NB4 (cell line): ENCODE data around the gene GABBR2.

Experiments used
- DNase-seq: peaks from one replicate; pipeline ENCODE4 v3.0.0; 2010; ENCODE audit warnings: low read depth
- H3K4me3 ChIP-seq: one replicate; pipeline ENCODE4 v1.5.1; 2011; ENCODE audit warnings: mild to moderate bottlenecking, low read depth, low read length, moderate library complexity
- MYC ChIP-seq: IDR thresholded peaks from 2 replicates; pipeline ENCODE4 v1.6.1; 2011; ENCODE audit warnings: low read depth, low read length
- POLR2A ChIP-seq: IDR thresholded peaks from 2 replicates; pipeline ENCODE4 v1.6.1; 2011; ENCODE audit warnings: mild to moderate bottlenecking; ENCODE audit not compliant: insufficient read length; ENCODE audit errors: extremely low read depth
- TF ChIP-seq, protein P1 (sequence below): IDR thresholded peaks from one replicate; pipeline ENCODE4 v1.5.1; 2012; ENCODE audit warnings: low read depth, low read length
- TF ChIP-seq, protein P2 (sequence below): IDR thresholded peaks from 2 replicates; pipeline ENCODE4 v1.6.1; 2011; ENCODE audit warnings: low read depth, low read length

The GABBR2 gene

DNA sequence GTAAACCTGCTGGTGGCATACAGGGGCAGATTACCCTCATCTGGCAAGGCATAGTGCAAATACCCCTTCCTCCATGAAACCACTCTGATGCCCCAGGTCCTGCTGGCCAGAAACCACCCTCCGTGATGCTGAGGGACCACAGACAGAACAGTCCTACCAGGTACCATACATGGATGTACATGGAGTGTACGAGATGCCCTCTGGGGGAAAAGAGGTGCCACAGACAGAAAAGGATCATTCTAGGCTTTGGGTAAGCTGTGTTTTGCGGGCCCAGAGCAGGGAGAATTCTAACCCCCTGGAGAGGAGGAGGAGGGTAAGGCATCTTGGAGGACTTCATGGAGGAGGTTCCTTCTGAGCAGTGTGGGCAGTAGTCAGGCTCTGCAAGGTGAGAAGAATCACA, 68.3 kb downstream of the GABBR2 start:
- DNase-seq = no peak
- TF ChIP-seq POLR2A = no peak
- TF ChIP-seq, protein P1, sequence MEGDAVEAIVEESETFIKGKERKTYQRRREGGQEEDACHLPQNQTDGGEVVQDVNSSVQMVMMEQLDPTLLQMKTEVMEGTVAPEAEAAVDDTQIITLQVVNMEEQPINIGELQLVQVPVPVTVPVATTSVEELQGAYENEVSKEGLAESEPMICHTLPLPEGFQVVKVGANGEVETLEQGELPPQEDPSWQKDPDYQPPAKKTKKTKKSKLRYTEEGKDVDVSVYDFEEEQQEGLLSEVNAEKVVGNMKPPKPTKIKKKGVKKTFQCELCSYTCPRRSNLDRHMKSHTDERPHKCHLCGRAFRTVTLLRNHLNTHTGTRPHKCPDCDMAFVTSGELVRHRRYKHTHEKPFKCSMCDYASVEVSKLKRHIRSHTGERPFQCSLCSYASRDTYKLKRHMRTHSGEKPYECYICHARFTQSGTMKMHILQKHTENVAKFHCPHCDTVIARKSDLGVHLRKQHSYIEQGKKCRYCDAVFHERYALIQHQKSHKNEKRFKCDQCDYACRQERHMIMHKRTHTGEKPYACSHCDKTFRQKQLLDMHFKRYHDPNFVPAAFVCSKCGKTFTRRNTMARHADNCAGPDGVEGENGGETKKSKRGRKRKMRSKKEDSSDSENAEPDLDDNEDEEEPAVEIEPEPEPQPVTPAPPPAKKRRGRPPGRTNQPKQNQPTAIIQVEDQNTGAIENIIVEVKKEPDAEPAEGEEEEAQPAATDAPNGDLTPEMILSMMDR = no peak
- TF ChIP-seq, protein P2, sequence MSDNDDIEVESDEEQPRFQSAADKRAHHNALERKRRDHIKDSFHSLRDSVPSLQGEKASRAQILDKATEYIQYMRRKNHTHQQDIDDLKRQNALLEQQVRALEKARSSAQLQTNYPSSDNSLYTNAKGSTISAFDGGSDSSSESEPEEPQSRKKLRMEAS = no peak
- no peak for TF ChIP-seq MYC

DNA sequence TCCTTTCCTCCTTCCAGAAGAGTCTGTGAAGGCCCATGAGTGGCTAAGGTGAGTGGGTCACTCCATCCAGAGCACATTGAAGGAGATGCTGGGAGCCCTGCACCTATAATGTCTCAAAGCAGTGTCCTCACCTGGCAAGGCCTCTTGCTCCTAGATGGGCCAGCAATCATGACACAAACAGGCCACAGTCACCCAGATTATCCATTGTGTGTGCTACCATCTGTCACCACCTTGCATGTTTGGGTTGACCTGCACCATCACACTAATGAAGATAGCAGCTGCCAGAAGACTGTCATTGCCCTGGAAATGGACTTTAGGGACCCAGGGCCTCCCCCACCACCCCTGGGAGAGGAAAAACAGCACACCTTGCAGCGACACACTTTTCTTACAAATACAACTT, 69.6 kb downstream of the GABBR2 start:
- H3K4me3 ChIP-seq = no peak overlapping the region
- TF ChIP-seq, protein P1 = no peak
- TF ChIP-seq, protein P2 = no peak
- TF ChIP-seq MYC (no peak), POLR2A (no peak)
- no peak for DNase-seq

More for the DNA sequence above, 68.3 kb downstream of the GABBR2 start:
- H3K4me3 ChIP-seq = no peak overlapping the region

DNA sequence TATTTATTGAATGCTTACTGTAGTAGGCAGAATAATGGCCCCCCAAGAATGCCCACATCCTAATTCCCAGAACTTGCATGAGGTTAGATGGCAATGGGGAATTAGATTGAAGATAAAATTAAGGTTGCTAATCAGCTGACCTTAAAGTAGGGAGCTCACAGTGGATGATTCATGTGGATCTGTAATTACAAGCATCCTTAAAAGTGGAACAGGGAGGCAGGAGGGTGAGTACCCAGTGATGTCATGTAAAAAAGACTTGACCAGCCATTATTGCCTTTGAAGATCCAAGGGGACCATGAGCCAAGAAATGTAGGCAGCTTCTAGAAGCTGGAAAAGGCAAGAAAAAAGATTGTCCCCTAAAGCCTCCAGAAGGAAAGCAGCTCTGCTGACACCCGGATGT, 71.4 kb downstream of the GABBR2 start:
- TF ChIP-seq, protein P1 = no peak
- TF ChIP-seq POLR2A (no peak), MYC (no peak)
- TF ChIP-seq, protein P2 = no peak
- DNase-seq = no peak
- no peak overlapping the region for H3K4me3 ChIP-seq

DNA sequence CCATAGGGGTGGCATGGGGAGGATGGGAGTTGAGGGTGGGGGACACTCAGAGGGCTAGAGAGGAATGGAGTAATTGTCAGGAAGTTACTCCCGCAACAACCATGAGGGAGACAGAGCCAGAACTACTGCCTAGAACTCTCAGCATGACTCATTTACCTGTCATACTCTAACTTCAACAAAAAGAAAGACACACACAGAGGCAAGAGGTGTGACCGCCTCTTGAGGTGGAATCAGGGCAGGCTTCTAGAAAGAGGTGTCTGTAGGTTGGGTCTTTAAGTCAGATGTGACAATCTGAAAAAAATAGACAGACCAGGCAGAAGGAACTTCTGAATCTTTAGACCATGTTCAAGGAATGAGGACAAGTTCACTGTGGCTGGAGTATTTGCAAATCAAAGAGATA, 73.4 kb downstream of the GABBR2 start:
- H3K4me3 ChIP-seq = no peak overlapping the region
- no peak for DNase-seq
- TF ChIP-seq, protein P2 = no peak
- TF ChIP-seq MYC = no peak
- TF ChIP-seq, protein P1 = no peak
- no peak for TF ChIP-seq POLR2A

DNA sequence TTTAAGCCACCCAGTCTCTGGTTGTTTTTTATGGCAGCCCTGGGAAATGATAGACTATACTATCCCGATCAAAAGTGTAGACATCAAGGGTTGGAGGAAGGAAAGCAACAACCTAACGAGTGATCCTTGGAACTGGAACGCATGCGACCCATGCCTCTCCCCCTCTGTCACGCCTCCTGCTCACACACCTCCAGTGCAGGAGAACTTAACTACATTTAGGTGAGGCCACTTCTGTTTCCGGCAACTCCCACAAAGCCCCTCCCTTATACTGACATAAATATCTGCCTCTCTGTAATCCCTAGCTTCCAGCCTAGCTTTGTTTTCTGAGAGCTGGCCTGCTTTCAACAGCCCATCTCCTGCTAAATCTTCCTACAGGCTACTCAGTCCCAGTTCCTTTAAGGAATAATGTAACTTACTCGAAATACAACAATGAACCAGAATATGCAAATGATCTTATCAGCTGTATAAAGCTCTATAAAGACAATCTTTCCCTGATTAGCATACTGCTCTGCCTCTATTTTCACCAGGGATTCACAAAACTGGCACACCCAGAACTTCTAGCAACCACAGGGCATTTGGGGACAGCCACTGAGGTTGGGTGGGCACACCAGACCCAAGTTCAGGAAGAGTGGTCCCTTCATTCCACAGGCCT, 73.9 kb downstream of the GABBR2 start:
- TF ChIP-seq, protein P1 = no peak
- TF ChIP-seq, protein P2 = no peak
- TF ChIP-seq MYC (no peak), POLR2A (no peak)
- no peak for DNase-seq
- H3K4me3 ChIP-seq = no peak overlapping the region
